Activated CD8-positive, alpha-beta T cell treated with anti-CD3 and anti-CD28 coated beads for 36 hours (primary cell): ENCODE results near the gene PRR13. TPM values are rescaled to one million over a fixed set of nuclear protein-coding genes. Genes with fewer than 3 reads are reported as not detected.
A peak's percentile ranks its signal among the peaks of the same experiment; 100 is the strongest.

Experiments used
- ATAC-seq: fragments of 200-7000 bp; cut with Tn5 transposase; one replicate; pipeline ENCODE4 v1.10.0; 2021; ENCODE audit warnings: mild to moderate bottlenecking, moderate library complexity
- CTCF ChIA-PET: fragments of 350-600 bp; sonication (Branson Sonifier 250); formaldehyde crosslinking; loops from one replicate; lab custom pipeline; 2021; ENCODE audit warnings: antibody characterized with exemption; lab: Charles Lee
- POLR2A ChIA-PET: fragments of 350-600 bp; sonication (Branson Sonifier 250); formaldehyde crosslinking; loops from one replicate; lab custom pipeline; 2021; ENCODE audit warnings: antibody characterized with exemption; lab: Charles Lee
- DNase-seq: peaks from one replicate; pipeline ENCODE4 v3.0.0-alpha.2; 2020
- H3K27ac Mint-ChIP-seq: one replicate; pipeline ENCODE4 v1.8.0; 2021; ENCODE audit warnings: mild to moderate bottlenecking, mixed read lengths
- H3K27me3 Mint-ChIP-seq: one replicate; pipeline ENCODE4 v1.8.0; 2021; ENCODE audit warnings: mixed read lengths
- H3K36me3 Mint-ChIP-seq: one replicate; pipeline ENCODE4 v1.8.0; 2021; ENCODE audit warnings: low read depth, mixed read lengths
- H3K4me1 Mint-ChIP-seq: one replicate; pipeline ENCODE4 v1.8.0; 2021; ENCODE audit warnings: low read depth, mixed read lengths
- H3K4me3 Mint-ChIP-seq: one replicate; pipeline ENCODE4 v1.8.0; 2021; ENCODE audit warnings: mild to moderate bottlenecking, moderate library complexity, mixed read lengths
- H3K9me3 Mint-ChIP-seq: one replicate; pipeline ENCODE4 v1.8.0; 2021; ENCODE audit warnings: mixed read lengths
- intact Hi-C: fragments of 100-400 bp; cut with micrococcal nuclease; formaldehyde crosslinking; loops from one replicate; pipeline ENCODE4 v1.10.0; 2022
- total RNA-seq, 2 experiments: library from RNA; stranded (reverse); gene quantifications; one replicate each; pipeline ENCODE4 v1.2.3, GENCODE V29; 2021
- TF ChIP-seq, protein P1 (sequence below): fragments of 200-600 bp; IDR thresholded peaks from one replicate; pipeline ENCODE4 v1.8.0; 2022; ENCODE audit warnings: antibody characterized with exemption, mild to moderate bottlenecking

The PRR13 gene
- total RNA-seq, 2 experiments from 2014 or later: 167 to 187 TPM

DNA sequence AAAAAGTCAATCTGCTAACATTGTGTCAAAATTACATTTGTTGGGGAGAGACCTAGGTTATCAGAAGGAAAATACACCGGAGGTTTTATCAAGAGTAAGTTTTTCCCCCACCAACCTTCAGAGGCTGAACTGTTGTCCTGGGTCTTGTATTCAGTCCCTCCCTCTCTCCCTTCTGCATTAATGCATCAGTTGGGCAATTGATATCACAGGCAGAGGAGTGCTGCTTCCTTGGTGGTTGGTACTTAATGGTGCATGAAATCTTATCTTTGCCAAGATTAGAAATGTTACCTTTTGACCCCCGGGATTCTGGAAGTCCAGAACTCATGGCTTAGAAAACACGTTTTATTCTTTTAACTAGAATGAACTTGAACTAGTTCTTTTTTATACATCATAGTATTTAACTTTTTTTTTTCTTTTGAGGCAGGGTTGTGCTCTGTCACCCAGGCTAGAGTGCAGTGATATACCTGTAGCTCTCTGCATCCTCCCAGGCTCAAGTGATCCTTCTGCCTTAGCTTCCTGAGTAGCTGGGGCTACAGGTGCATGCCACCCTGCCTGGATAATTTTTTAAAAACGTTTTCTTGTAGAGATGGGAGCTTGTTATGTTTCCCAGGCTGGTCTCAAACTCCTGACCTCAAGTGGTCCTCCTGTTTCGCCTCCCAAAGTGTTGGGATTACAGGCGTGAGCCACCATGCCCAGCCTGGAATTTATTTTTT lies 15.3 kb downstream of the PRR13 start:
- Mint-ChIP-seq H3K36me3 (peaks cover 76% of the 10 kb centered on the region), H3K4me1 (peaks cover 59% of the 10 kb centered on the region), H3K27ac (no peak overlapping the region), H3K4me3 (no peak overlapping the region), H3K9me3 (no peaks in the 10 kb centered on the region), H3K27me3 (no peaks in the 10 kb centered on the region)
- POLR2A ChIA-PET: interaction anchor here (1.1 to 43.3 kb wide), 3 partner anchors 10 to 84 kb away, joined by 3 to 1494 read pairs (median 3); partner anchors contain the start of genes MAP3K12, NPFF and TARBP2
- no peak for DNase-seq
- ATAC-seq: no peak
- CTCF ChIA-PET: interaction anchor here (1.8 kb wide), 1 partner anchor 105 kb away, joined by 4 read pairs; no protein-coding TSS in a partner anchor
- intact Hi-C loops: no loop called here
- TF ChIP-seq, protein P1, sequence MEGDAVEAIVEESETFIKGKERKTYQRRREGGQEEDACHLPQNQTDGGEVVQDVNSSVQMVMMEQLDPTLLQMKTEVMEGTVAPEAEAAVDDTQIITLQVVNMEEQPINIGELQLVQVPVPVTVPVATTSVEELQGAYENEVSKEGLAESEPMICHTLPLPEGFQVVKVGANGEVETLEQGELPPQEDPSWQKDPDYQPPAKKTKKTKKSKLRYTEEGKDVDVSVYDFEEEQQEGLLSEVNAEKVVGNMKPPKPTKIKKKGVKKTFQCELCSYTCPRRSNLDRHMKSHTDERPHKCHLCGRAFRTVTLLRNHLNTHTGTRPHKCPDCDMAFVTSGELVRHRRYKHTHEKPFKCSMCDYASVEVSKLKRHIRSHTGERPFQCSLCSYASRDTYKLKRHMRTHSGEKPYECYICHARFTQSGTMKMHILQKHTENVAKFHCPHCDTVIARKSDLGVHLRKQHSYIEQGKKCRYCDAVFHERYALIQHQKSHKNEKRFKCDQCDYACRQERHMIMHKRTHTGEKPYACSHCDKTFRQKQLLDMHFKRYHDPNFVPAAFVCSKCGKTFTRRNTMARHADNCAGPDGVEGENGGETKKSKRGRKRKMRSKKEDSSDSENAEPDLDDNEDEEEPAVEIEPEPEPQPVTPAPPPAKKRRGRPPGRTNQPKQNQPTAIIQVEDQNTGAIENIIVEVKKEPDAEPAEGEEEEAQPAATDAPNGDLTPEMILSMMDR: no peak

DNA sequence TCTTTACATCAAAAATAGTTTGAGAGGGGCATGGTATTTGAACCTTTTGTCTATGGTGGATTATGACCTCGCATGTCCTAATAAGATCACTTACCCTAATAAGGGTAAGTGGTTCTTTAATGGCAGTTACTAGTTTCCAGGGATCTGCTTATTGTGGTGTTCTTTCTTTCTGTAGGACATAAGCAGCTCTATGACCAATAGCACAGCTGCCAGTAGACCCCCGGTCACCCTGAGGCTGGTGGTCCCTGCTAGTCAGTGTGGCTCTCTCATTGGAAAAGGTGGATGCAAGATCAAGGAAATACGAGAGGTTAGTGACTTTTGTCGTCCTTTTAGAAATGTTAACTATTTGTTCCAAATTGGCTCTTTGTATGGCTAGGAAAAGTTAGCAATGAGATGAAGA lies 17.6 kb downstream of the PRR13 start:
- ChIA-PET POLR2A (interaction anchor here (0.6 to 43.3 kb wide), 5 partner anchors 11 to 325 kb away, joined by 3 to 1494 read pairs (median 5); partner anchors contain the start of genes MAP3K12, NPFF and TARBP2), CTCF (interaction anchor here (2.0 kb wide), 1 partner anchor 17 kb away, joined by 12 read pairs; no protein-coding TSS in a partner anchor)
- H3K4me3 Mint-ChIP-seq: no peak overlapping the region
- intact Hi-C loops: no loop called here
- peaks cover 78% of the 10 kb centered on the region for H3K36me3 Mint-ChIP-seq
- ATAC-seq (no peak), DNase-seq (no peak)
- H3K27me3 Mint-ChIP-seq: no peaks in the 10 kb centered on the region
- TF ChIP-seq, protein P1: no peak
- peaks cover 66% of the 10 kb centered on the region for H3K4me1 Mint-ChIP-seq
- no peaks in the 10 kb centered on the region for H3K9me3 Mint-ChIP-seq
- H3K27ac Mint-ChIP-seq: peak overlapping the region; percentile 46

DNA sequence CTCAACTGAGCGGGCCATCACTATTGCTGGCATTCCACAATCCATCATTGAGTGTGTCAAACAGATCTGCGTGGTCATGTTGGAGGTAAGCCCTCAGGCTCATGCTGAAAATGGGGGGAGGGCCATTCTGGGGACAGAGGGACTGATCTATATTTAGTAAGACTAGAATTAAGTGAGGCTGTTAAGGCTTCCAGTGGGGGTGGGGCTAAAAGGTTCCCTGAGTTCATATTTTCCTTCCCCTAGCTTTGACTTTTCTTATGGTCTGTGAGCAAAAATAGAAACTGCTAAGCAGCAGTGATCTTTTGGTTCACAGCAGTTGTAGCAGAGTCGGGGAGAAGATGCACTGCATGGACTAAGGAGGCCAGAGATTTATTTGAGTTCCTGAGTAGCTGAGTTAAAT lies 19.5 kb downstream of the PRR13 start:
- no peak overlapping the region for H3K4me3 Mint-ChIP-seq

DNA sequence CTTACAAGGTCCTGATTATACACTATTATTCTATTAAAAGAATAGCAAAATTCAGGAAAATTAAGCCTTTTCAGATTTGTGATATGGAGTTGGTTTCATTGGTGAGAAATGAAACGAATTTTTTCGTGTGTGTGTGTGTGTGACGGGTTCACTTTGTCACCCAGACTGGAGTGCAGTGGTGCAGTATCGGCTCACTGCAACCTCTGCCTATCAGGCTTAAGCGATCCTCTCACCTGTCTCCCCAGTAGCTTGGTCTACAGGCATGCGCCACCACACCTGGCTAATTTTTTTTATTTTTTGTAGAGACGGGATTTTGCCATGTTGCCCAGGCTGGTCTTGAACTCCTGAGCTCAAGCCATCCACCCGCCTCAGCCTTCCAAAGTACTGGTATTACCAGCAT lies 20.1 kb downstream of the PRR13 start:
- ATAC-seq (no peak), DNase-seq (no peak)
- Mint-ChIP-seq H3K36me3 (peaks cover 80% of the 10 kb centered on the region), H3K27me3 (no peaks in the 10 kb centered on the region), H3K27ac (no peak overlapping the region), H3K4me1 (peaks cover 53% of the 10 kb centered on the region), H3K9me3 (no peaks in the 10 kb centered on the region), H3K4me3 (no peak overlapping the region)
- POLR2A ChIA-PET: interaction anchor here (0.6 to 54.1 kb wide), 4 partner anchors 6 to 190 kb away, joined by 3 to 1494 read pairs (median 749); partner anchors contain the start of genes MAP3K12, NPFF, PCBP2 and PRR13
- TF ChIP-seq, protein P1: no peak
- intact Hi-C loops: no loop called here
- CTCF ChIA-PET: interaction anchor here (1.3 to 1.6 kb wide), 2 partner anchors 12 to 15 kb away, joined by 4 to 7 read pairs; no protein-coding TSS in a partner anchor

More for the DNA sequence above, 19.5 kb downstream of the PRR13 start:
- TF ChIP-seq, protein P1: no peak
- intact Hi-C loops: no loop called here
- CTCF ChIA-PET: interaction anchor here (1.3 to 1.6 kb wide), 2 partner anchors 12 to 15 kb away, joined by 4 to 7 read pairs; no protein-coding TSS in a partner anchor
- Mint-ChIP-seq H3K9me3 (no peaks in the 10 kb centered on the region), H3K27ac (peak overlapping the region; percentile 62), H3K4me1 (peaks cover 55% of the 10 kb centered on the region), H3K36me3 (peaks cover 77% of the 10 kb centered on the region), H3K27me3 (no peaks in the 10 kb centered on the region)
- DNase-seq (no peak), ATAC-seq (no peak)
- POLR2A ChIA-PET: interaction anchor here (0.6 to 54.1 kb wide), 3 partner anchors 7 to 189 kb away, joined by 4 to 1494 read pairs (median 1494); partner anchors contain the start of genes MAP3K12, NPFF, PCBP2 and TARBP2

DNA sequence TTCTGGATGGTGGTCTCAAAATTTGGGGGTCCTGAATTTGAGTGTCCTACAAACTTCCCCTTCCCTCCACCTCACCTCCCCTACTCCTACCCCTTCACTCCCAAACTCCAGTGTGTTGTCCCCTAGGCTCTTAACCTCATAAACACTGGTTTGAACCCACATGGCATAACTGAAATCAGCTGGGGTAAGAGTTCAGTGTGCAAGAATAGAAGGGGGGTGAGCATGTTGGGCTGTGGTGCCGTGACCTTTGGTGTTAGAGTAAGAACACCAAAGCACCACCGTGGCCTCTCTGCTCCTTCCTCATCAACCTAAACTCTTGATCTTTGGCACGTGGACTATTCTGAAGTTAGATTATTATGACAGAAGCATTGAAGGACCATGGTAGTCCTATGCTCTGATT lies 21.4 kb downstream of the PRR13 start:
- no peak for DNase-seq
- peaks cover 54% of the 10 kb centered on the region for H3K4me1 Mint-ChIP-seq
- POLR2A ChIA-PET: interaction anchor here (43.3 to 54.1 kb wide), 2 partner anchors 5 to 24 kb away, joined by 1494 read pairs; partner anchors contain the start of genes MAP3K12, NPFF, PCBP2 and TARBP2

More for the DNA sequence above, 21.4 kb downstream of the PRR13 start:
- H3K36me3 Mint-ChIP-seq: peaks cover 86% of the 10 kb centered on the region
- H3K4me3 Mint-ChIP-seq: no peak overlapping the region
- H3K27me3 Mint-ChIP-seq: no peaks in the 10 kb centered on the region
- TF ChIP-seq, protein P1: no peak
- intact Hi-C loops: no loop called here
- ATAC-seq: no peak
- CTCF ChIA-PET: no interaction called here
- H3K9me3 Mint-ChIP-seq: no peaks in the 10 kb centered on the region
- H3K27ac Mint-ChIP-seq: no peak overlapping the region
